CMK (cell line): ENCODE measurements around the gene IQCE.

ENCODE experiments used
- DNase-seq: peaks from one replicate; pipeline ENCODE4 v3.0.0-alpha.2; 2010; ENCODE audit warnings: low read depth

Gene IQCE

DNA sequence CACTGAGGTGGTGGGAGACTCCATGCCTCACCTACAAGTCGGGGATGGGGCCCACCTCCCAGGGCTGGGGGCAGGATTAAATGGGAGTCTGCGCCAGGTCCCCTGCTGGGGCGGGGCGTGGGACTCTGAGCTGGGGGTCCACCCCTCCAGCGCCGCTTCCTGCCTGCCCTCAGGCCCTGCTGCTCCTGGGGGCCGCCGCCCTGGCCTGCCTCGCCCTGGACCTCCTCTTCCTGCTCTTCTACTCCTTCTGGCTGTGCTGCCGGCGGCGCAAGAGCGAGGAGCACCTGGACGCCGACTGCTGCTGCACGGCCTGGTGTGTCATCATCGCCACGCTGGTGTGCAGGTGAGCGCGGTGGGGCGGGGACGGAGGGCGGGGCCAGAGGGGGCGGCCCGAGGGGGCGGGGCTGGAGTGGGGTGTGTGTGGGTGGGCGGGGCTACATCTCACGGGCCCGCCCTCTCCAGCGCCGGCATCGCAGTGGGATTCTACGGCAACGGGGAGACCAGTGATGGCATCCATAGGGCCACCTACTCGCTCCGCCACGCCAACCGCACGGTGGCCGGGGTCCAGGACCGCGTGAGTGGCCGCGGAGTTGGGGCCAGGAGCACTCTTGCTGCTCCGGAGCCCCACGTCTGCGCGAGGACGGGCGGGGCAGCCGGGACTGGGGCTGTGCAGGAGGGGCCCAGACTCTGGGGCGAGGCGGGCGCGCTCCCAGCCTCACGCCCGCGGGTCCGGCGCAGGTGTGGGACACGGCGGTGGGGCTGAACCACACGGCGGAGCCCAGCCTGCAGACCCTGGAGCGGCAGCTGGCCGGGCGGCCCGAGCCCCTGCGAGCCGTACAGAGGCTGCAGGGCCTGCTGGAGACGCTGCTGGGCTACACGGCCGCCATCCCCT, 88.1 kb downstream of the IQCE start:
- DNase-seq: no peak

DNA sequence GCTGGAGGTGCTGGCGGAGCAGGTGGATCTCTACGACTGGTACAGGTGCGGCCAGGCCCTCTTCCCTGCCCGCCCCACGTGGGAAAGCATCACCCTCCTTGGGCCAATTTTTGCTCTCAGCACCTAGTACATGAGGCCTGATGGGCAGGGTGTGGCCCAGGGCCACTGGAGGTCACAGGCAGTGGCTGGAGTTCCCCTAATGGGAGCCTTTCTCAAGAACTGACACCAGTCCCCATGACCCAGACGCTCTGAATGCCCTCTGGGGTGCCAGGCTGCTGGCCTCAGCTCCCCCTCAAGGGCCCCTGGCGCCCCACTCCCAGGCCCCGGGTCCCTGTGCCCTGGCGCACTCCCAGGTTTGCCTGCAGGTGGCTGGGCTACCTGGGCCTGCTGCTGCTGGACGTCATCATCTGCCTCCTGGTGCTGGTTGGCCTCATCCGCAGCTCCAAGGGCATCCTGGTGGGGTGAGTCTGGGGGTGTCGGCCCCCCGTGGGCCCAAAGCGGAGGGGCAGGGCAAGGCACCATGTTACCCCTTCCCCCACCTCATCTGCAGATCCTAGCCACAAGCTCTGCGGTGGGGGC, 88.9 kb downstream of the IQCE start:
- DNase-seq: no peak

DNA sequence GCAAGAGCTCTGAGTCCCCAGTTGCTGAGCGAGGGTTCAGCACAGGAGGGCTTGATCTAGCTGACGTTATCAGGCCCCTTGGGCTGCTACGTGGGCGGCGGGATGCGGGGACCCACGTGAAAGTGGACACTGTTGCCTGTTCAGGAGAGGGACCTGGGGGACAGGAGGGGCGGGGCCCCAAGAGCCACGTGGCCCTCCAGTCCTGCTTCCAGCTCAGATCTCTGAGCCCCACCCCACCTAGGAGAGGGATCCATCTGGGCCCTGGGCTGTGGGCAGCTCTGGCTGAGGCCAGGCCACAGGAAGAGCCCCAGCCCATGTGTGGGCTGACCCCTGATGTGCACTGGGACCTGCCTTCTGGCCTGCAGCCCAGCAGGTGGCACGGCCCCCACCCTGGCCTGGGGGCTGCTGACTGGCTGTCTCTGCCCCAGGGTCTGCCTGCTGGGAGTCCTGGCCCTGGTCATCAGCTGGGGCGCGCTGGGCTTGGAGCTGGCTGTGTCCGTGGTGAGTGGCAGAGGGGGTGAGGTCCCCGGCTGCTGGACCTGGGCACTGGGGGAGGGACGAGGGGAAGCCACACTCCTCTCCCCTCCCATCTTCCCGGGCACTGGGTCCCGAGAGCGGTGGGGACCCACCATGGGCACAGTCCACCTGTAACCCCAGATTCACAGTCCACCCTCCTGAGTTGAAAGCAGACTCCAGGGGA, 90.5 kb downstream of the IQCE start:
- no peak for DNase-seq

GRCh38 chr7:2649991-2650390, 91.2 kb downstream of the IQCE start:
- no peak for DNase-seq

DNA sequence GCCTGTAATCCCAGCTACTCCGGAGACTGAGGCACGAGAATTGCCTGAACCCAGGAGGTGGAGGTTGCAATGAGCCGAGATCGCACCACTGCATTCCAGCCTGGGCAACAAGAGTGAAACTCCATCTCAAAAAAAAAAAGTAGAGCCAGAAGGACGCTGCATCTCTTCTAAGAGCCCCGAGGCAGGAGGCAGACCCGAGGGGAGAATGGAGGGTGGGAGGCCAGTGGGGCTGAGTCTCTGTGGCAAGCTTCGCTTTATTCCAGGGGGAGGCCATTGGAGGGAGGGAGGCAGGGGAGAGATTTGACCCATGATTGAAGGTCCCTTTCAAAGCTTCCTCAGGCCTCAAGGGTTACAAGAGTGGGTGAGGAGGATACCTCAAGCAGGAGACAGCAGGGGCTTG, 91.7 kb downstream of the IQCE start:
- no peak for DNase-seq

DNA sequence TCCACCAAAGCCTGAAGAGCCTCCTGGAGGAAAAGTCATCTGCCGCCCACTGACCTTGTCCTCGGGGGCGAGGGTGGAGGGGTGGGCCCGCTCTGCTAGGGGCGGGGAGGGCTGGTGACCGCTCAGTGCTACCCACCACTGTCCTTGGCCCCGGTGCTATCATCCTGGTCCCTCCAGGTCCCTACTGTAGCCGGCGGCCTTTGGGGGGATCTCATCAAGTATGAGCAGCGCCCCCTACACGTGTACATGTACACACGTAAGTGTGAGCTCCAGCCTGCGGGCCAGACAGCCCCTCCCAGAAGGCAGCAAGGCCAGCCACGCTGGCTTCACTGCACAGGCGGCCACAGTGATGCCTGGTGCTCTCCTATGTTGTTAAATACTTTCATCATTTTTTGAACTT, 92.6 kb downstream of the IQCE start:
- no peak for DNase-seq

DNA sequence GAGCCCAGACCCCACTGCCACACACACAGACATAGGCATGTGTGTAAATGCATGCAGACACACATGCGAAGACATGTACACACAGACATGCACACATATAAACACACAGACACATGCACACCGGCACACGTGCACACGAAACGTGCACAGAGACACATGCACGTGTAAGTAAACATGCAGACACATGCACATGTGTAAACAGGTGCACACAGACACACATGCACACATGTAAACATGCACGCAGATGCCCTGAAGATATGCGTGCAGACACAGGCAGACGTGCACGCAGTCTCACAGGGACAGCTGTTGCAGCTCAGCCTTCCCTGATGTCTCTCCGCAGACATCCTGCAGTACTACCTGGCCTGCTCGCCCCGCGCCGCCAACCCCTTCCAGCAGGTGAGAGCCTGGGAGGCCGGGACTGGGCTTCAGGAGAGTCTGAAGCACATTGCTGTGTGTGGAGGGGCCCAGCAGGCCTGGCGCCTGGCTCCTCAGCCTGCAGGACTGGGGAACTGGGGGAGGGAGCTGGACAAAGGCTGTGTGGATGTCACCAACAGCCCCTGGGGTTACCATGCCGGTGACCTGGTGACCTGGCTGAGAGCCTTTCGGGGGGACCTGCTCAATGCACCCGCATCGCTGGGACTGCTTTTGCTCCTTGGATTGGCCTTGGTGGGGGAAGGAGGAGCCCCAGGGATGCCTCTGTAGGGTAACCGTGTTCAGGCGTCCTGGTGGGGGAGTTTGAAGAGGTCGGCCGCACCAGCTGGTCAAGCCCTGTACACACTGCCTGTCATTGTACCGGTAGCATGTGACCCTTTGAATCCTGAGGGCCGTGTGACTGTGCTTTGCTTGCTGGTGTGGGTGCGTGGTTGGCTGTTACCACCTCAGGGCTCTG, 93.3 kb downstream of the IQCE start:
- DNase-seq: no peak

- no peak for DNase-seq
Measured at GRCh38 chr7:2652736-2653060, 93.9 kb downstream of the IQCE start.

DNA sequence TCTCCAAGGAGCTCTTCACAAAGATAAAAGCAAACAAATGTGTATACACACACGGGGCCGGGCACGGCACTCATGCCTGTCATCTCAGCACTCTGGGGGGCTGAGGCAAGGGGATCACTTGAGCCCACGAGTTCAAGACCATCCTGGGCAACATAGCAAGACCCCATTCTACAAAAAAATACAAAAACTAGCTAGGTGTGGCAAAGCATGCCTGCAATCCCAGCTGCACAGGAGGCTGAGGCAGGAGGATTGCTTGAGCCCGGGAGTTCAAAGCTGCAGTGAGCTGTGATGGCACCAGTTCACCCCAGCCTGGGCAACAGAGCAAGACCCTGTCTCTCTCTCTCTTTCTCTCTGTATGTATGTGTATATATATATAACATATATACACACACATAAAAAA, 95.3 kb downstream of the IQCE start:
- DNase-seq: no peak

- DNase-seq: no peak
Measured at GRCh38 chr7:2655870-2656614, 97.3 kb downstream of the IQCE start.

- no peak for DNase-seq
Measured at GRCh38 chr7:2657208-2657607, 98.4 kb downstream of the IQCE start.

- no peak for DNase-seq
Measured at GRCh38 chr7:2657920-2658671, 99.3 kb downstream of the IQCE start.

- no peak for DNase-seq
Measured at GRCh38 chr7:2658941-2659340, 100.2 kb downstream of the IQCE start.

DNA sequence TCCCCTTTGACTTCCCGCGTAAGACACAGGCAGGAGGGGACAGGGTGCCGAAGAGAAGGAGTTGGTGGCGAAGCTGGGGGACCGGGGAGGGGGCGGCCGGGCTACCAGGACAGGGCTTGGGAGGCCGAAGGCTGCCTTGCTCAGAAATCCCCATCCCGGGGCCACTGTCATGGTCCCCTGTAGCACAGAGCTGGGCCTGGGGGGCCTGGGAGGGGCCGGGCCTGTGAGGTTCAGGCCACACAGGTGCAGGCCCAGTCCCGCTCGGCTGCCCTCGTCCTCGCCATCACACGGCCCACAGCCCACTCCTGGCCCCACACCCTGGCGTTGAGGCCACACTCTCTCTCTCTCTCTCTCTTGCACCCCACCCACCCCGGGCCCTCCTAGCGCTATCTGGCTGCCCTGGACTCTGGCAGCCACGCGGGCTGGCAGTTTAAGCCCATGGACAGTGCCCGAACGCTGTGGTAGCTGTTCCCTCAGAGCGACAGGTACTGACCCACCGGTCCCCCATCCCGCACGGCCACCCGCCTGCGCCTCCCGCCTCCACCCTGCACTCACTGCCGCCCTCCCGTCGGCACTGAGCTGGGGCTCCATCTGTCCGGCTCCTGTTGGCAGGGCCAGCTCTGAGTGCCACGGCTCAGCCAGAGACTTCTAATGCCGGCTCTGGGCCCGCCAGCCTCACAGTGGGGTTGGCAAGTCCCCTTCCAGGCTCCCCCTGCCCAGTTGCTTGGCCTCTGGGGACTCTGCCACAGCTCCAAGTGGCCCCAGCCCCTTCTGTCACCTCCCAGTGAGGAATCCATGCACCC, 101.0 kb downstream of the IQCE start:
- DNase-seq: no peak

DNA sequence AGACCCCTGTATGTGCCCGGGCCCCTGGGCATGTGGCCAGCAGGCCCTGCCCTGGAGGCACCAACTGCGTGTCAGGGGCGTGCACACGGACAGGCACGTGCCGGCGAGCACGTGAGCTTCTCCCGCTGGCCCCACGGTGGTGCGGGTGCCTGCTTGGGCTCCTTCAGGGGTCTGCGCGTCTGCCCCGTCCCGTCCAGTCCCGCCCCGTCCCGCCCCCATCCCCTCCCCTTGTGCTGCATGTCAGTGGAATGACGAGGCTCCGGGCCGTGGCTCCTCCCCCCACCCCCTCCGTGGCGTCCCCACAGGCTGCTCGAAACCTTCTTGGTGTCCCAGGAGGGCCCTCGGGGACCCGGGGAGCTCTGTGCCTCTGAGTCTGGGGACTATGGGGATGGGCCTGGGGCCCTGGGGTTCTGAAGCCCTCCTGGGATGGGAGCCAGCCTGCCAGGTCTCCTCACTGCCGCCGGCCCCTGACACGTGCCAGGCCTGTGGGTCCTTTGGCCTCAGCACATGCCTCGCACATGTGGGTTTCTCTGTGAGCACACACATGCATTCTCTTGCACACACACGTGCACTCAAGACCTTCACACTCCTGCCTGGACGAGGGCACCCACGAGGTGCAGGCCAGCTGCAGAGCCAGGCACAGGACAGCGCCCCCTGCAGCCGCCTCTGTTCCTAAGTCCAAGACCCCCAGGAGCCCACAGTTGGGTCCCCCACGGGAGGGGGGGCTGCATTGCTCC, 101.7 kb downstream of the IQCE start:
- DNase-seq: no peak

DNA sequence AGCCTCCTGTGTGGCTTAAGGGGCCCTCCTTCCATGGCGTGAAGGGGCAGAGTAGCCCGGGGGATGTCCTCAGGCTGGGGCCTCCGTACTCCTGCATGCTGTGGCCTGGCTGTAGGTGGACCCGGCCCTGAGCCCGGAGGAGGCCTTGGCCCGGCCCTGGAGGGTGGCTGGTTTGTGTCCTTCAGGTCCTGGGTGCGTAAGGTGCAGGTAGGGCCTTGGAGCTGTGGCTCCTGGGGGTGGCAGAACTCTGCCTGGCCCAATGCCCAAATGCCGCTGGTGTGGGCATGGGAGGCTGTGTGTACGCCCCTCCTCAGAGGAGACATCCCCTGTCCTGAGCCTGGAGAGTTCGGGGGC, 102.3 kb downstream of the IQCE start:
- no peak for DNase-seq

DNA sequence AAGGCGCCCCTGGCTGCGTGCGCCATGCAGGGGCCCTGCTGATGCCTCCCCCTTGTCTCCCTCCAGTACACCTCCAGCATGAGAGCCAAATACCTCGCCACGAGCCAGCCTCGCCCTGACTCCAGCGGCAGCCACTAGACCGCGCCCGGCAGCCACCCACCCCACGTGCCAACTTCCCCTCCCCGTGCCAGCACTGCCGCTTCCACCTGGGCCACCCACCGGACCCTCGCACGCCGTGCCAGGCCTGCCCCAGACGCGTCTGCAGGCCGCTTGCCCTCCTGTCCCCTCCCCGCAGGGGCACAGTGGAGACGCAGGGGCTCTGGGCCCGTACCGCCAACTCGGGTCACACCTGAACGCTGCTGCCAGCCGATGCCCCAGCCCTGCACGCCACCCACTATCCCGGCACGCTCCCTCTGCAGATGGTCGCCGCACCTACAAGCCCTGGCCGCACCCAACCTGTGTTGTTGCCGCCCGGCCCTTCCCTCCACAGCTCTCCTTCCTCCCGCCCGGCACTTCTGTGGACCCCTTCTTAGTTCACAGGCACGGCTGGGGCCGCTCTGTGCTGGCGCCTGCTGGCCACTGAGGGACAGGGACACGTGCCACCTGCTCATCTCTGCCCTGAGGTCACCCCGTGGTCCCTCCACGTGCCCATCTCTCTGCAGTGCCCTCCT, 103.0 kb downstream of the IQCE start:
- DNase-seq: no peak

DNA sequence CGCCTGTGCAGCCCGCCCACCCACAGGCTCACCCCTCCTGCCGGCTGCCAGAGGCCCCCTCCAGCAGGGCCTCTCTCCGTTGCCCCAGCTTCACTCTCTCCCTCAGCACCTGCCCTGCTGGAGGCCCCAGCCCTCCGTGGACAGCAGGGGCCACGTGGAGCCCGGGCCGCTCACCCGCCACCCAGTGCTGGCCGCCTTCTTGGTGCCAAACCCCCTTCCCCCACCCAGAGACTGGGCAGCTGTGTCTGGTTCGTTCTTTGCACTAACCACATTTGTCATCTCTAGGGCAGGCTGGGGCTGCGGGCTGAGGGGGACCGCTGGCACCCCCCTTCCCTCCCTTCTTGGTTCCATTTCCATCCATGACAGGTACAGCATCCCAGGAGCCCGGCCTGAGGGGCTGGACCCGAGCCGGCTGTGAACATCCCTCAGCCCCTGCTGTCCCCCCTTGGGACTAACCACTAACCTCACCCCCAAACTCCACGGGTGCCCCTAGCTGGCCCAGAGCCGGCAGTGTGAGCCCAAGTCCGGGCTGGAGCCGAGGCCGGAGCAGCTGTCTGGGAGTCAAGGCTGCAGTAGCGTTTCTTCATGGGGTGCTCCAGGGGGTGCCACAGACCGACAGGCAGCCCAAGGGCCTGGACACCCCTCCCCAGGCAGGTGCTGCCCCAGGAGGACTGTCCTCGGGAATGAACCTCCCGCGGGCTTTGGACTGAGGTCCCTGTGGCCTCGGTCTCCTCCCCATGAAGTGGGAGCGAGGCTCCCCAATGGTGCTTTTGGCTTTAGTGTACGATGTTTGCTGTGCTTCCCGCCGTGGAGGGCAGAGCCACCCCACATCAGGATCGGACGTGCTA, 103.7 kb downstream of the IQCE start:
- DNase-seq: no peak
